Endothelial cell (in vitro differentiated cells): ENCODE data around the gene NTRK2. TPM values are rescaled to one million over a fixed set of nuclear protein-coding genes. Genes with fewer than 3 reads are reported as not detected.

Source experiments
- DNase-seq: peaks from one replicate; pipeline ENCODE4 v3.0.0; 2021; ENCODE audit warnings: low spot score
- H3K27ac Mint-ChIP-seq: one replicate; pipeline ENCODE4 v1.8.0; 2021; ENCODE audit warnings: mixed read lengths, inconsistent platforms; ENCODE audit not compliant: unreplicated experiment
- H3K27me3 Mint-ChIP-seq: one replicate; pipeline ENCODE4 v1.8.0; 2021; ENCODE audit warnings: mild to moderate bottlenecking, moderate library complexity, mixed read lengths, inconsistent platforms; ENCODE audit not compliant: unreplicated experiment
- H3K36me3 Mint-ChIP-seq: one replicate; pipeline ENCODE4 v1.8.0; 2021; ENCODE audit warnings: mild to moderate bottlenecking, low read depth, mixed read lengths, inconsistent platforms; ENCODE audit not compliant: unreplicated experiment
- H3K4me1 Mint-ChIP-seq: one replicate; pipeline ENCODE4 v1.8.0; 2021; ENCODE audit warnings: mild to moderate bottlenecking, mixed read lengths, inconsistent platforms; ENCODE audit not compliant: unreplicated experiment
- H3K4me3 Mint-ChIP-seq: one replicate; pipeline ENCODE4 v1.8.0; 2021; ENCODE audit warnings: mild to moderate bottlenecking, mixed read lengths, inconsistent platforms; ENCODE audit not compliant: unreplicated experiment
- H3K9me3 Mint-ChIP-seq: one replicate; pipeline ENCODE4 v1.8.0; 2021; ENCODE audit warnings: mixed read lengths, inconsistent platforms; ENCODE audit not compliant: unreplicated experiment
- CTCF ChIP-seq: fragments of 200-600 bp; sonication (generic); IDR thresholded peaks from one replicate; pipeline ENCODE4 v1.5.0; 2021; ENCODE audit warnings: antibody characterized with exemption; ENCODE audit not compliant: unreplicated experiment
- total RNA-seq: library from RNA; stranded (reverse); fragmentation: NEBNext Ultra II Directional; extraction: Animal tissue kit (Norgen Biotek cat#: 25700); gene quantifications from one replicate; pipeline ENCODE4 v1.2.1, GENCODE V29; 2021; ENCODE audit not compliant: unreplicated experiment

NTRK2 gene
- total RNA-seq, 1 donor from 2014 or later = not detected

- H3K36me3 Mint-ChIP-seq = no peaks in the 10 kb centered on the region
- peaks cover 11% of the 10 kb centered on the region for H3K4me1 Mint-ChIP-seq
- H3K27me3 Mint-ChIP-seq = peaks cover 1% of the 10 kb centered on the region
- H3K27ac Mint-ChIP-seq = no peak overlapping the region
- no peak for TF ChIP-seq CTCF
- H3K4me3 Mint-ChIP-seq = no peak overlapping the region
- no peak for DNase-seq
- no peaks in the 10 kb centered on the region for H3K9me3 Mint-ChIP-seq
Observed at GRCh38 chr9:84862810-84863287, 193.3 kb downstream of the NTRK2 start.

GRCh38 chr9:84863372-84863771 is 193.8 kb downstream of the NTRK2 start:
- H3K27me3 Mint-ChIP-seq = peaks cover 1% of the 10 kb centered on the region
- DNase-seq = no peak
- H3K36me3 Mint-ChIP-seq = no peaks in the 10 kb centered on the region
- no peak overlapping the region for H3K4me3 Mint-ChIP-seq
- H3K27ac Mint-ChIP-seq = no peak overlapping the region
- H3K9me3 Mint-ChIP-seq = no peaks in the 10 kb centered on the region
- TF ChIP-seq CTCF = no peak
- H3K4me1 Mint-ChIP-seq = peaks cover 11% of the 10 kb centered on the region

- H3K4me1 Mint-ChIP-seq = no peaks in the 10 kb centered on the region
- DNase-seq = no peak
- no peaks in the 10 kb centered on the region for H3K9me3 Mint-ChIP-seq
- no peaks in the 10 kb centered on the region for H3K36me3 Mint-ChIP-seq
- H3K27ac Mint-ChIP-seq = no peak overlapping the region
- H3K27me3 Mint-ChIP-seq = no peaks in the 10 kb centered on the region
- TF ChIP-seq CTCF = no peak
- H3K4me3 Mint-ChIP-seq = no peak overlapping the region
Observed at GRCh38 chr9:84866396-84867175, 197.1 kb downstream of the NTRK2 start.

GRCh38 chr9:84867186-84867585 is 197.7 kb downstream of the NTRK2 start:
- Mint-ChIP-seq H3K4me1 (no peaks in the 10 kb centered on the region), H3K27me3 (no peaks in the 10 kb centered on the region), H3K36me3 (no peaks in the 10 kb centered on the region), H3K9me3 (no peaks in the 10 kb centered on the region), H3K4me3 (no peak overlapping the region), H3K27ac (no peak overlapping the region)
- DNase-seq = no peak
- no peak for TF ChIP-seq CTCF

- H3K9me3 Mint-ChIP-seq = no peaks in the 10 kb centered on the region
- H3K4me1 Mint-ChIP-seq = peaks cover 3% of the 10 kb centered on the region
- TF ChIP-seq CTCF = no peak
- no peak overlapping the region for H3K27ac Mint-ChIP-seq
- no peaks in the 10 kb centered on the region for H3K27me3 Mint-ChIP-seq
- H3K36me3 Mint-ChIP-seq = no peaks in the 10 kb centered on the region
- no peak for DNase-seq
- H3K4me3 Mint-ChIP-seq = no peak overlapping the region
Observed at GRCh38 chr9:84869091-84869490, 199.6 kb downstream of the NTRK2 start.
